BJ (cell line): ENCODE data around the gene GRB10. TPM values are rescaled to one million over a fixed set of nuclear protein-coding genes. Genes with fewer than 3 reads are reported as not detected.

Experiments
- CTCF ChIA-PET: fragments of 350-600 bp; formaldehyde crosslinking; extraction: SDS; loops from one replicate; lab custom pipeline; 2021; ENCODE audit warnings: antibody characterized with exemption, inconsistent platforms; lab: Yijun Ruan, JAX
- POLR2A ChIA-PET: fragments of 300-600 bp; sonication (Branson Sonifier 250); formaldehyde crosslinking; extraction: SDS; loops from one replicate; lab custom pipeline; 2021; ENCODE audit warnings: antibody characterized with exemption; lab: Charles Lee
- DNase-seq: peaks from one replicate; pipeline ENCODE4 v3.0.0-alpha.2; 2011; ENCODE audit warnings: low read depth
- H3K27me3 ChIP-seq: 2 replicates; pipeline ENCODE4 v1.6.0; 2011; ENCODE audit warnings: low read length; ENCODE audit not compliant: control insufficient read depth, insufficient read depth
- H3K36me3 ChIP-seq: 2 replicates; pipeline ENCODE4 v1.5.1; 2011; ENCODE audit warnings: low read length; ENCODE audit not compliant: control insufficient read depth, insufficient read depth
- H3K4me3 ChIP-seq: 2 replicates; pipeline ENCODE4 v1.5.1; 2011; ENCODE audit warnings: low read depth, mild to moderate bottlenecking, control low read depth, low read length
- CTCF ChIP-seq: IDR thresholded peaks from 2 replicates; pipeline ENCODE4 v1.5.1; 2011; ENCODE audit warnings: low read depth, mild to moderate bottlenecking, control low read depth, inconsistent platforms, low read length, moderate library complexity; ENCODE audit not compliant: insufficient read depth
- polyA plus RNA-seq: library from polyadenylated mRNA; depleted of rRNA; stranded (reverse); fragments of >200 nt; gene quantifications from 2 replicates; pipeline ENCODE4 v1.2.3, GENCODE V29; 2011

The GRB10 gene
- polyA plus RNA-seq, 1 experiment, result 8.5 TPM

GRCh38 chr7:50787825-50788224 lies 5.1 kb upstream of the GRB10 start:
- Histone ChIP-seq H3K27me3 (no peaks in the 10 kb centered on the region), H3K4me3 (no peak overlapping the region), H3K36me3 (peaks cover 3% of the 10 kb centered on the region; the same call in 1 of the 2 replicates)
- CTCF ChIA-PET, result no interaction called here
- POLR2A ChIA-PET, result no interaction called here
- no peak for DNase-seq
- TF ChIP-seq CTCF, result no peak

- ChIA-PET CTCF (interaction anchor here (1.8 to 2.1 kb wide), 2 partner anchors 282 to 317 kb away, joined by 6 read pairs; no protein-coding TSS in a partner anchor), POLR2A (no interaction called here)
- DNase-seq, result no peak
- Histone ChIP-seq H3K36me3 (peaks cover 3% of the 10 kb centered on the region; the same call in 1 of the 2 replicates), H3K4me3 (no peak overlapping the region), H3K27me3 (no peaks in the 10 kb centered on the region)
- TF ChIP-seq CTCF, result no peak
Measured at GRCh38 chr7:50785346-50785745, 2.6 kb upstream of the GRB10 start.

GRCh38 chr7:50783801-50784507 lies 1.3 kb upstream of the GRB10 start:
- CTCF ChIA-PET, result interaction anchor here (0.6 to 1.6 kb wide), 4 partner anchors 223 to 1347 kb away, joined by 3 to 6 read pairs (median 4); no protein-coding TSS in a partner anchor
- TF ChIP-seq CTCF, result no peak
- no peaks in the 10 kb centered on the region for H3K27me3 ChIP-seq
- H3K36me3 ChIP-seq, result peaks cover 3% of the 10 kb centered on the region; the same call in 1 of the 2 replicates
- DNase-seq, result no peak
- no peak overlapping the region for H3K4me3 ChIP-seq
- POLR2A ChIA-PET, result no interaction called here

- POLR2A ChIA-PET, result no interaction called here
- CTCF ChIA-PET, result interaction anchor here (0.6 to 1.6 kb wide), 5 partner anchors 11 to 1348 kb away, joined by 3 to 6 read pairs (median 4); no protein-coding TSS in a partner anchor
- H3K27me3 ChIP-seq, result no peaks in the 10 kb centered on the region
- H3K4me3 ChIP-seq, result peak overlapping the region; percentile 35; the same call in 1 of the 2 replicates
- no peak for TF ChIP-seq CTCF
- H3K36me3 ChIP-seq, result peaks cover 3% of the 10 kb centered on the region; the same call in 1 of the 2 replicates
- no peak for DNase-seq
Measured at GRCh38 chr7:50783303-50783702, 607 bp upstream of the GRB10 start.
